Panc1 (cell line): Measurements from ENCODE around the gene SH2D2A. TPM values are rescaled to one million over a fixed set of nuclear protein-coding genes. Genes with fewer than 3 reads are reported as not detected.

Experiments used
- ATAC-seq: fragments of 200-7000 bp; cut with Tn5 transposase; 2 replicates; pipeline ENCODE4 v1.9.1; 2020; ENCODE audit warnings: mild to moderate bottlenecking, moderate library complexity
- BruUV-seq: library from RNA; stranded (reverse); fragments of 400-500 nt; replicated peaks from 2 replicates; lab custom pipeline; 2021; lab: Mats Ljungman, UMichigan
- CTCF ChIA-PET: fragments of 300-600 bp; sonication (Branson Sonifier 250); formaldehyde crosslinking; loops from one replicate; lab custom pipeline; 2022; ENCODE audit warnings: antibody characterized with exemption; lab: Charles Lee
- POLR2A ChIA-PET: fragments of 300-600 bp; sonication (Branson Sonifier 250); formaldehyde crosslinking; loops from one replicate; lab custom pipeline; 2022; ENCODE audit warnings: antibody characterized with exemption; lab: Charles Lee
- DNase-seq: peaks from one replicate; pipeline ENCODE4 v3.0.0-alpha.2; 2010; ENCODE audit warnings: low read depth, low spot score
- H3K27ac ChIP-seq: 2 replicates; pipeline ENCODE4 v1.5.1; 2011; ENCODE audit warnings: mild to moderate bottlenecking, low read length, inconsistent platforms
- H3K27me3 ChIP-seq: fragments of 200-500 bp; sonication (Bioruptor generic); 2 replicates; pipeline ENCODE4 v1.6.0; 2014; ENCODE audit warnings: low read length, inconsistent platforms; ENCODE audit not compliant: control insufficient read depth, insufficient read depth
- H3K36me3 ChIP-seq: fragments of 200-500 bp; sonication (Bioruptor generic); 2 replicates; pipeline ENCODE4 v1.5.1; 2014; ENCODE audit warnings: inconsistent platforms, mild to moderate bottlenecking, low read length, moderate library complexity; ENCODE audit not compliant: control insufficient read depth, insufficient read depth
- H3K4me1 ChIP-seq: 2 replicates; pipeline ENCODE4 v1.5.1; 2011; ENCODE audit warnings: inconsistent platforms, mild to moderate bottlenecking, low read length, moderate library complexity; ENCODE audit not compliant: control insufficient read depth, insufficient read depth
- H3K4me3 ChIP-seq, 2 experiments: 2 replicates each; pipeline ENCODE4 v1.5.1; 2011 to 2012; ENCODE audit warnings: low read depth in 2 of 2, low read length in 2 of 2, mild to moderate bottlenecking in 2 of 2, inconsistent platforms in 1 of 2, moderate library complexity in 1 of 2
- H3K9me3 ChIP-seq: fragments of 200-500 bp; sonication (Bioruptor generic); 2 replicates; pipeline ENCODE4 v1.5.1; 2014; ENCODE audit warnings: low read depth, mild to moderate bottlenecking, inconsistent platforms, low read length, moderate library complexity; ENCODE audit not compliant: control insufficient read depth, insufficient read depth
- CTCF ChIP-seq: fragments of 450-650 bp; IDR thresholded peaks from 2 replicates; pipeline ENCODE4 v1.5.1; 2017; ENCODE audit warnings: mild to moderate bottlenecking
- POLR2AphosphoS5 ChIP-seq: IDR thresholded peaks from 2 replicates; pipeline ENCODE4 v1.6.1; 2012; ENCODE audit warnings: mild to moderate bottlenecking, low read depth, low read length, moderate library complexity
- REST ChIP-seq, 2 experiments: IDR thresholded peaks; 2 replicates each; pipeline ENCODE4 v1.6.1; 2011 to 2012; ENCODE audit warnings: low read depth in 2 of 2, control low read depth in 1 of 2, low read length in 1 of 2, mild to moderate bottlenecking in 1 of 2, moderate library complexity in 1 of 2; ENCODE audit not compliant: insufficient read depth in 1 of 2
- SIN3A ChIP-seq: IDR thresholded peaks from 2 replicates; pipeline ENCODE4 v1.6.1; 2012; ENCODE audit warnings: low read depth, mild to moderate bottlenecking, low read length, moderate library complexity, borderline replicate concordance; ENCODE audit not compliant: insufficient read depth
- TCF7L2 ChIP-seq: IDR thresholded peaks from 2 replicates; pipeline ENCODE4 v1.6.1; 2011; ENCODE audit warnings: mild to moderate bottlenecking, low read depth, low read length, inconsistent platforms
- in situ Hi-C: cut with HindIII; loops from 2 replicates; pipeline ENCODE4 v1.10.0; 2016; ENCODE audit warnings: low sequenced_read_pairs, low pct_unique_long_range_greater_than_20kb
- intact Hi-C: fragments of 100-400 bp; cut with micrococcal nuclease; formaldehyde crosslinking; loops from one replicate; pipeline ENCODE4 v1.10.0; 2022; ENCODE audit not compliant: unreplicated experiment
- total RNA-seq: library from RNA; stranded (reverse); gene quantifications from one replicate; pipeline ENCODE4 v1.2.1, GENCODE V29; 2021; ENCODE audit not compliant: unreplicated experiment

Gene SH2D2A
- total RNA-seq, 1 experiment from 2014 or later = 0.69 TPM

- no peak overlapping the region for H3K27ac ChIP-seq
- H3K4me1 ChIP-seq = no peaks in the 10 kb centered on the region
- ChIA-PET POLR2A (no interaction called here), CTCF (no interaction called here)
- in situ Hi-C loops (no loop called here), intact Hi-C loops (loop anchor here (10.0 kb wide), 1 partner anchor 72 kb away; the partner anchor contains the start of gene LRRC71)
- BruUV-seq = no TSS peak
- TF ChIP-seq CTCF = no peak
- no peak for TF ChIP-seq SIN3A
- no peak for TF ChIP-seq TCF7L2
- no peak for TF ChIP-seq POLR2AphosphoS5
- no peak for TF ChIP-seq REST (IDR thresholded peaks at IDR 0.05; ENCODE audit: insufficient read depth in 1 of 2, low read depth in 2 of 2, low read length in 1 of 2)
- no peaks in the 10 kb centered on the region for H3K9me3 ChIP-seq
- ATAC-seq (no peak), DNase-seq (no peak)
- H3K27me3 ChIP-seq = no peaks in the 10 kb centered on the region
- H3K4me3 ChIP-seq = no peak overlapping the region
- H3K36me3 ChIP-seq = no peaks in the 10 kb centered on the region
These were observed 35.8 kb upstream of the SH2D2A start for GRCh38 chr1:156852418-156852874.

GRCh38 chr1:156851779-156852417 is 35.2 kb upstream of the SH2D2A start:
- Histone ChIP-seq H3K27me3 (no peaks in the 10 kb centered on the region), H3K9me3 (no peaks in the 10 kb centered on the region), H3K4me3 (no peak overlapping the region), H3K27ac (no peak overlapping the region), H3K4me1 (no peaks in the 10 kb centered on the region), H3K36me3 (no peaks in the 10 kb centered on the region)
- ATAC-seq (no peak), DNase-seq (no peak)
- no TSS peak for BruUV-seq
- ChIA-PET POLR2A (no interaction called here), CTCF (no interaction called here)
- intact Hi-C loops = loop anchor here (10.0 kb wide), 1 partner anchor 73 kb away; the partner anchor contains the start of gene LRRC71
- TF ChIP-seq SIN3A = no peak
- no peak for TF ChIP-seq TCF7L2
- no peak for TF ChIP-seq CTCF
- TF ChIP-seq POLR2AphosphoS5 = no peak
- no peak for TF ChIP-seq REST (IDR thresholded peaks at IDR 0.05; ENCODE audit: insufficient read depth in 1 of 2, low read depth in 2 of 2, low read length in 1 of 2)
- in situ Hi-C loops = no loop called here
